Panc1 (cell line): ENCODE data around the gene PLK3. TPM values are rescaled to one million over a fixed set of nuclear protein-coding genes. Genes with fewer than 3 reads are reported as not detected.
A peak's percentile ranks its signal among the peaks of the same experiment; 100 is the strongest.

Experiments
- ATAC-seq: fragments of 200-7000 bp; cut with Tn5 transposase; 2 replicates; pipeline ENCODE4 v1.9.1; 2020; ENCODE audit warnings: mild to moderate bottlenecking, moderate library complexity
- BruUV-seq: library from RNA; stranded (reverse); fragments of 400-500 nt; replicated peaks from 2 replicates; lab custom pipeline; 2021; lab: Mats Ljungman, UMichigan
- CTCF ChIA-PET: fragments of 300-600 bp; sonication (Branson Sonifier 250); formaldehyde crosslinking; loops from one replicate; lab custom pipeline; 2022; ENCODE audit warnings: antibody characterized with exemption; lab: Charles Lee
- POLR2A ChIA-PET: fragments of 300-600 bp; sonication (Branson Sonifier 250); formaldehyde crosslinking; loops from one replicate; lab custom pipeline; 2022; ENCODE audit warnings: antibody characterized with exemption; lab: Charles Lee
- DNase-seq: peaks from one replicate; pipeline ENCODE4 v3.0.0-alpha.2; 2010; ENCODE audit warnings: low read depth, low spot score
- H3K27ac ChIP-seq: 2 replicates; pipeline ENCODE4 v1.5.1; 2011; ENCODE audit warnings: mild to moderate bottlenecking, low read length, inconsistent platforms
- H3K27me3 ChIP-seq: fragments of 200-500 bp; sonication (Bioruptor generic); 2 replicates; pipeline ENCODE4 v1.6.0; 2014; ENCODE audit warnings: low read length, inconsistent platforms; ENCODE audit not compliant: control insufficient read depth, insufficient read depth
- H3K36me3 ChIP-seq: fragments of 200-500 bp; sonication (Bioruptor generic); 2 replicates; pipeline ENCODE4 v1.5.1; 2014; ENCODE audit warnings: inconsistent platforms, mild to moderate bottlenecking, low read length, moderate library complexity; ENCODE audit not compliant: control insufficient read depth, insufficient read depth
- H3K4me1 ChIP-seq: 2 replicates; pipeline ENCODE4 v1.5.1; 2011; ENCODE audit warnings: inconsistent platforms, mild to moderate bottlenecking, low read length, moderate library complexity; ENCODE audit not compliant: control insufficient read depth, insufficient read depth
- H3K4me3 ChIP-seq, 2 experiments: 2 replicates each; pipeline ENCODE4 v1.5.1; 2011 to 2012; ENCODE audit warnings: low read depth in 2 of 2, low read length in 2 of 2, mild to moderate bottlenecking in 2 of 2, inconsistent platforms in 1 of 2, moderate library complexity in 1 of 2
- H3K9me3 ChIP-seq: fragments of 200-500 bp; sonication (Bioruptor generic); 2 replicates; pipeline ENCODE4 v1.5.1; 2014; ENCODE audit warnings: low read depth, mild to moderate bottlenecking, inconsistent platforms, low read length, moderate library complexity; ENCODE audit not compliant: control insufficient read depth, insufficient read depth
- POLR2AphosphoS5 ChIP-seq: IDR thresholded peaks from 2 replicates; pipeline ENCODE4 v1.6.1; 2012; ENCODE audit warnings: mild to moderate bottlenecking, low read depth, low read length, moderate library complexity
- SIN3A ChIP-seq: IDR thresholded peaks from 2 replicates; pipeline ENCODE4 v1.6.1; 2012; ENCODE audit warnings: low read depth, mild to moderate bottlenecking, low read length, moderate library complexity, borderline replicate concordance; ENCODE audit not compliant: insufficient read depth
- TCF7L2 ChIP-seq: IDR thresholded peaks from 2 replicates; pipeline ENCODE4 v1.6.1; 2011; ENCODE audit warnings: mild to moderate bottlenecking, low read depth, low read length, inconsistent platforms
- in situ Hi-C: cut with HindIII; loops from 2 replicates; pipeline ENCODE4 v1.10.0; 2016; ENCODE audit warnings: low sequenced_read_pairs, low pct_unique_long_range_greater_than_20kb
- intact Hi-C: fragments of 100-400 bp; cut with micrococcal nuclease; formaldehyde crosslinking; loops from one replicate; pipeline ENCODE4 v1.10.0; 2022; ENCODE audit not compliant: unreplicated experiment
- total RNA-seq: library from RNA; stranded (reverse); gene quantifications from one replicate; pipeline ENCODE4 v1.2.1, GENCODE V29; 2021; ENCODE audit not compliant: unreplicated experiment
- TF ChIP-seq, protein P1 (sequence below), 2 experiments: IDR thresholded peaks; 2 replicates each; pipeline ENCODE4 v1.6.1; 2011 to 2012; ENCODE audit warnings: low read depth in 2 of 2, control low read depth in 1 of 2, low read length in 1 of 2, mild to moderate bottlenecking in 1 of 2, moderate library complexity in 1 of 2; ENCODE audit not compliant: insufficient read depth in 1 of 2
- TF ChIP-seq, protein P2 (sequence below): fragments of 450-650 bp; IDR thresholded peaks from 2 replicates; pipeline ENCODE4 v1.5.1; 2017; ENCODE audit warnings: mild to moderate bottlenecking

The PLK3 gene
- total RNA-seq, 1 experiment from 2014 or later: 13.7 TPM

DNA sequence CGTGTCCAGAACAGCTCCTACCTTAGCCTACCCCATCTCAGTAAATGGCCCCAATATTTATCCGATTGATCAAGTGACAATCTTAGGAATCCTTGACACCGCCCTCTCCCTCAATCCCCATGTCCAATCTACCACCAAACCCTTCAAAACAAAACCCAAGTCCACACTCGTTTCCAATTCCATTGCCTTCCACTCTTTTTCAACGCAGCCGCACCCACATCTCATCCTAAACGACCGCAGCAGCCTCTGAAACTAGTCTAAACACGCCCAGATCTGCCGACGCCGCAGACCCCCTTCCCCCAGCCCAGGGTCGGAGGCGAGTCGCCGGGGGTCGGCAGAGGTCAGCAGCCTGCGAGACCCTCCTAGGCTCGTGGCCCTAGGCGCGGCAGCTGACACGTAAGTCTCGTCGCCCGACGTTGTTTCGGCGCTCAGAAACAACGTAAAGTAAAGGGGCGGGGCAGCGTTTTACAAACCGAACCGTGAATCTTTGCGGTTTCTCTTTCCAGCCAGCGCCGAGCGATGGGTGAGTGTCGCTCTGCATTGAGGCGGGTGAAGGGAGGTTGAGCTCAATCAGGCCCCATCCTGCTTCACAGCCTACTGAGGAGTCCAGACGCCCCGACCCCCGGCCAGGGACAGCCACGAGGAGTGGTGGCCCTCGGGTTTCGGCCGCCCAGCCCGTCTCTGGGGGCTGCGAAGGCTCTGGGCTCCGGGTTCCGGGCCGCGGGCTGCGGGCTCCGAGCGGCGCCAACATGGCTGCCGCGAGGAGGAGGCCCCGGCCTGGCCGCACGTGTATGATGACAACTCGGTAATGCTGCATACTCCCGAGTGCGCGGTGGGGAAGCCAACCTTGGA, 24.9 kb upstream of the PLK3 start, which contains the start of gene RPS8:
RPS8 (plus strand) TSS at position 463 of the 852 bp plus-strand sequence; CDS start at position 520, 57 bp downstream.
- POLR2A ChIA-PET: interaction anchor here (0.6 to 1.6 kb wide), 7 partner anchors 9 to 54 kb away, joined by 3 to 16 read pairs (median 4); no protein-coding TSS in a partner anchor

DNA sequence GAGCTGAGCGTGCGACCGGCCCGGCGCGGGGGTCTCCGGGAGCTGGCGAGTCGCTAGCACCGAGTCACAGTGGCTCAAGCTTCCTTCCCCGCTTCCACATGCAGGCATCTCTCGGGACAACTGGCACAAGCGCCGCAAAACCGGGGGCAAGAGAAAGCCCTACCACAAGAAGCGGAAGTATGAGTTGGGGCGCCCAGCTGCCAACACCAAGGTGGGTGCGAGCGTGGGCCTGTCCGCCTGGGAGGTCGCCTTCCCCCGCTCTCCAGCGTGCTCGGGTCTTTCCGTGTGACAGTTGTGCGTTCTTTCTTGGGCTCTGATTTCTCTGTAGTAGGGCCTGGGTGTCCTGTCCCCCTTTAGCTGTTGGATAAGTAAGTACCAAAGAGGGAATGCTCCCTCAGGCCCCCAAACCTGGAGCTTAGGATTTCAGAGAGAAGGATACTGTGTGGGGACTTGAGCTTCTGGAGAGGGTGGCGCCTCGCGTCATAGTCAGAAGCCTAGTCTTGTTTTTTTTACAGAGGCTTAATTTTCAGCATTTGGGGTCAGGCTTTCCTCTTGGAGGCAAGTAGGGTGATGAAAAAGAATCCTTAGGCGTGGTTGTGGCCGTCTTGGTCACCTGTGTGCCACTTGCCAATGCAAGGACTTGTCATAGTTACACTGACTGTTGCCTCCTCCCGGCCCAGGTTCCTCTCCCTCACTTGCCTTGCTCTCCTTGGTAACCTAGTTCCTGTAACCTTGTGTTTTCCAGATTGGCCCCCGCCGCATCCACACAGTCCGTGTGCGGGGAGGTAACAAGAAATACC, 24.0 kb upstream of the PLK3 start:
- Histone ChIP-seq H3K4me3 (peak overlapping the region; percentile 84 to 91), H3K27ac (peak overlapping the region; percentile 92), H3K36me3 (peaks cover 17% of the 10 kb centered on the region; the same call in 1 of the 2 replicates), H3K4me1 (peaks cover 10% of the 10 kb centered on the region), H3K27me3 (no peaks in the 10 kb centered on the region), H3K9me3 (no peaks in the 10 kb centered on the region)
- TF ChIP-seq, protein P1, sequence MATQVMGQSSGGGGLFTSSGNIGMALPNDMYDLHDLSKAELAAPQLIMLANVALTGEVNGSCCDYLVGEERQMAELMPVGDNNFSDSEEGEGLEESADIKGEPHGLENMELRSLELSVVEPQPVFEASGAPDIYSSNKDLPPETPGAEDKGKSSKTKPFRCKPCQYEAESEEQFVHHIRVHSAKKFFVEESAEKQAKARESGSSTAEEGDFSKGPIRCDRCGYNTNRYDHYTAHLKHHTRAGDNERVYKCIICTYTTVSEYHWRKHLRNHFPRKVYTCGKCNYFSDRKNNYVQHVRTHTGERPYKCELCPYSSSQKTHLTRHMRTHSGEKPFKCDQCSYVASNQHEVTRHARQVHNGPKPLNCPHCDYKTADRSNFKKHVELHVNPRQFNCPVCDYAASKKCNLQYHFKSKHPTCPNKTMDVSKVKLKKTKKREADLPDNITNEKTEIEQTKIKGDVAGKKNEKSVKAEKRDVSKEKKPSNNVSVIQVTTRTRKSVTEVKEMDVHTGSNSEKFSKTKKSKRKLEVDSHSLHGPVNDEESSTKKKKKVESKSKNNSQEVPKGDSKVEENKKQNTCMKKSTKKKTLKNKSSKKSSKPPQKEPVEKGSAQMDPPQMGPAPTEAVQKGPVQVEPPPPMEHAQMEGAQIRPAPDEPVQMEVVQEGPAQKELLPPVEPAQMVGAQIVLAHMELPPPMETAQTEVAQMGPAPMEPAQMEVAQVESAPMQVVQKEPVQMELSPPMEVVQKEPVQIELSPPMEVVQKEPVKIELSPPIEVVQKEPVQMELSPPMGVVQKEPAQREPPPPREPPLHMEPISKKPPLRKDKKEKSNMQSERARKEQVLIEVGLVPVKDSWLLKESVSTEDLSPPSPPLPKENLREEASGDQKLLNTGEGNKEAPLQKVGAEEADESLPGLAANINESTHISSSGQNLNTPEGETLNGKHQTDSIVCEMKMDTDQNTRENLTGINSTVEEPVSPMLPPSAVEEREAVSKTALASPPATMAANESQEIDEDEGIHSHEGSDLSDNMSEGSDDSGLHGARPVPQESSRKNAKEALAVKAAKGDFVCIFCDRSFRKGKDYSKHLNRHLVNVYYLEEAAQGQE (IDR thresholded peaks at IDR 0.05; ENCODE audit: insufficient read depth in 1 of 2, low read depth in 2 of 2, low read length in 1 of 2): peak in 1 of 2 experiments; percentile 5; a peak in 1 of 4 replicates
- TF ChIP-seq, protein P2, sequence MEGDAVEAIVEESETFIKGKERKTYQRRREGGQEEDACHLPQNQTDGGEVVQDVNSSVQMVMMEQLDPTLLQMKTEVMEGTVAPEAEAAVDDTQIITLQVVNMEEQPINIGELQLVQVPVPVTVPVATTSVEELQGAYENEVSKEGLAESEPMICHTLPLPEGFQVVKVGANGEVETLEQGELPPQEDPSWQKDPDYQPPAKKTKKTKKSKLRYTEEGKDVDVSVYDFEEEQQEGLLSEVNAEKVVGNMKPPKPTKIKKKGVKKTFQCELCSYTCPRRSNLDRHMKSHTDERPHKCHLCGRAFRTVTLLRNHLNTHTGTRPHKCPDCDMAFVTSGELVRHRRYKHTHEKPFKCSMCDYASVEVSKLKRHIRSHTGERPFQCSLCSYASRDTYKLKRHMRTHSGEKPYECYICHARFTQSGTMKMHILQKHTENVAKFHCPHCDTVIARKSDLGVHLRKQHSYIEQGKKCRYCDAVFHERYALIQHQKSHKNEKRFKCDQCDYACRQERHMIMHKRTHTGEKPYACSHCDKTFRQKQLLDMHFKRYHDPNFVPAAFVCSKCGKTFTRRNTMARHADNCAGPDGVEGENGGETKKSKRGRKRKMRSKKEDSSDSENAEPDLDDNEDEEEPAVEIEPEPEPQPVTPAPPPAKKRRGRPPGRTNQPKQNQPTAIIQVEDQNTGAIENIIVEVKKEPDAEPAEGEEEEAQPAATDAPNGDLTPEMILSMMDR: no peak
- TF ChIP-seq SIN3A: no peak
- no peak for TF ChIP-seq POLR2AphosphoS5
- no peak for TF ChIP-seq TCF7L2
- TSS peak; percentile 82 for BruUV-seq
- in situ Hi-C loops: no loop called here
- intact Hi-C loops: no loop called here
- CTCF ChIA-PET: no interaction called here
- POLR2A ChIA-PET: interaction anchor here (0.6 to 1.6 kb wide), 6 partner anchors 16 to 54 kb away, joined by 3 to 12 read pairs (median 4); no protein-coding TSS in a partner anchor
- no peak for DNase-seq
- no peak for ATAC-seq

More for the DNA sequence above, 24.9 kb upstream of the PLK3 start, which contains the start of gene RPS8:
- intact Hi-C loops (no loop called here), in situ Hi-C loops (no loop called here)
- no peaks in the 10 kb centered on the region for H3K27me3 ChIP-seq
- H3K4me1 ChIP-seq: peaks cover 10% of the 10 kb centered on the region
- CTCF ChIA-PET: no interaction called here
- H3K9me3 ChIP-seq: no peaks in the 10 kb centered on the region
- H3K27ac ChIP-seq: peak within 1 kb of the TSS; percentile 92
- TSS peak; percentile 99 for BruUV-seq
- peak; percentile 99 for TF ChIP-seq POLR2AphosphoS5
- peak; percentile 82; the same call in 1 of the 2 replicates for TF ChIP-seq SIN3A
- TF ChIP-seq, protein P1 (IDR thresholded peaks at IDR 0.05; ENCODE audit: insufficient read depth in 1 of 2, low read depth in 2 of 2, low read length in 1 of 2): peak in 1 of 2 experiments; percentile 10; a peak in 1 of 4 replicates
- TF ChIP-seq, protein P2: no peak
- TF ChIP-seq TCF7L2: no peak
- DNase-seq (peak; percentile 83), ATAC-seq (peak; percentile 93)
- H3K36me3 ChIP-seq: peaks cover 17% of the 10 kb centered on the region; the same call in 1 of the 2 replicates
- peak within 1 kb of the TSS; percentile 84 to 91 for H3K4me3 ChIP-seq
